ENCODE results near the gene ZNG1A. TPM values are rescaled to one million over a fixed set of nuclear protein-coding genes. Genes with fewer than 3 reads are reported as not detected.
"Not testable (repeated sequence)": the region's sequence is repeated elsewhere in the genome, so short reads cannot be mapped to it uniquely, and the experiment has no call there.

The ZNG1A gene
- total RNA-seq, 1 donor from 2014 or later = 46.7 TPM

- Mint-ChIP-seq H3K27ac (ENCODE audit: unreplicated experiment) (no peak overlapping the region), H3K27me3 (ENCODE audit: unreplicated experiment) (no peaks in the 10 kb centered on the region), H3K4me1 (ENCODE audit: unreplicated experiment) (no peaks in the 10 kb centered on the region), H3K36me3 (ENCODE audit: low read depth, unreplicated experiment) (no peaks in the 10 kb centered on the region), H3K4me3 (ENCODE audit: unreplicated experiment) (peak overlapping the region; percentile 79), H3K9me3 (ENCODE audit: unreplicated experiment) (no peaks in the 10 kb centered on the region)
- no peak for TF ChIP-seq CTCF (IDR thresholded peaks at IDR 0.05; ENCODE audit: unreplicated experiment)
- DNase-seq (ENCODE audit: low spot score) = no peak
These were observed 36.8 kb upstream of the ZNG1A start for GRCh38 chr9:215631-216155.

GRCh38 chr9:214648-215493 is 36.0 kb upstream of the ZNG1A start, which contains the start of gene DOCK8:
Gene DOCK8 (plus strand): TSS chr9:214865. CDS start chr9:214977, 112 bp downstream.
- Mint-ChIP-seq H3K4me1 (ENCODE audit: unreplicated experiment) (no peaks in the 10 kb centered on the region), H3K27me3 (ENCODE audit: unreplicated experiment) (no peaks in the 10 kb centered on the region), H3K4me3 (ENCODE audit: unreplicated experiment) (peak within 1 kb of the TSS; percentile 79), H3K27ac (ENCODE audit: unreplicated experiment) (no peak within 1 kb of the TSS), H3K9me3 (ENCODE audit: unreplicated experiment) (no peaks in the 10 kb centered on the region), H3K36me3 (ENCODE audit: low read depth, unreplicated experiment) (no peaks in the 10 kb centered on the region)
- peak; percentile 35 for TF ChIP-seq CTCF (IDR thresholded peaks at IDR 0.05; ENCODE audit: unreplicated experiment)
- peak; percentile 78 for DNase-seq (ENCODE audit: low spot score)

DNA sequence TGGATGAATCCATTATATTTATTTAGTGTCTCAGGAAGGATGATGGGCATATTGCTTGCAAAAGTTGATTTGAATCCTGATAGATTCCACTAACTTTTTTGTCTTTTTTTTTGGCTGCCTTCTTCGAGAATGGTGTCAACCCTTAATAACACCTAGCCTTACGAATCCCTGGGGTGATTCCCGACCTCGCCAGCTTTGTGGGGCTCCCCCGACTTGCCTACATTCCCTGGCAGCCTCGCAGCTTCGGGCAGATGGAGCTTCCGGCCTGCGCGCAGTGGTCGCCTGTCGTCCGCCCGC is 35.4 kb upstream of the ZNG1A start:
- TF ChIP-seq CTCF (IDR thresholded peaks at IDR 0.05; ENCODE audit: unreplicated experiment) = no peak
- H3K9me3 Mint-ChIP-seq (ENCODE audit: unreplicated experiment) = no peaks in the 10 kb centered on the region
- H3K4me1 Mint-ChIP-seq (ENCODE audit: unreplicated experiment) = peaks cover 2% of the 10 kb centered on the region
- no peak for DNase-seq (ENCODE audit: low spot score)
- H3K27ac Mint-ChIP-seq (ENCODE audit: unreplicated experiment) = no peak overlapping the region
- H3K4me3 Mint-ChIP-seq (ENCODE audit: unreplicated experiment) = peak overlapping the region; percentile 66
- no peaks in the 10 kb centered on the region for H3K27me3 Mint-ChIP-seq (ENCODE audit: unreplicated experiment)
- no peaks in the 10 kb centered on the region for H3K36me3 Mint-ChIP-seq (ENCODE audit: low read depth, unreplicated experiment)

DNA sequence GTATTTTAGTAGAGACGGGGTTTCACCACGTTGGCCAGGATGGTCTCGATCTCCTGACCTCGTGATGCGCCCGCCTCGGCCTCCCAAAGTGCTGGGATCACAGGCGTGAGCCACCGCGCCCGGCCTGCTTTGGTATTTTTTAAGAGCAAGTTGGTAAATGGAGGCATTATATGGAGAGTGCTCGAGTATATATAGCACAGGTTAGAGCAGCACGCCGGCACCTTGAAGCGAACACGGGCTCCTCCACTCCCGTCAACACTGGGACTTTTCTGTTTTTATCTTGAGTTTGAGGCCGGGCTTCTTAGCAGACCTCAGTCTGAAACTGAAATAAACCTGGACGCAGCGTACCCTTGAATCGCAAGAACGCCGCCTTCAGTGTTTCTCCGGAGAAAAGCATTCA is 35.0 kb upstream of the ZNG1A start:
- DNase-seq (ENCODE audit: low spot score); H3K4me1 Mint-ChIP-seq (ENCODE audit: unreplicated experiment); H3K4me3 Mint-ChIP-seq (ENCODE audit: unreplicated experiment); H3K27ac Mint-ChIP-seq (ENCODE audit: unreplicated experiment); H3K36me3 Mint-ChIP-seq (ENCODE audit: low read depth, unreplicated experiment); H3K27me3 Mint-ChIP-seq (ENCODE audit: unreplicated experiment); H3K9me3 Mint-ChIP-seq (ENCODE audit: unreplicated experiment): not testable (repeated sequence)

DNA sequence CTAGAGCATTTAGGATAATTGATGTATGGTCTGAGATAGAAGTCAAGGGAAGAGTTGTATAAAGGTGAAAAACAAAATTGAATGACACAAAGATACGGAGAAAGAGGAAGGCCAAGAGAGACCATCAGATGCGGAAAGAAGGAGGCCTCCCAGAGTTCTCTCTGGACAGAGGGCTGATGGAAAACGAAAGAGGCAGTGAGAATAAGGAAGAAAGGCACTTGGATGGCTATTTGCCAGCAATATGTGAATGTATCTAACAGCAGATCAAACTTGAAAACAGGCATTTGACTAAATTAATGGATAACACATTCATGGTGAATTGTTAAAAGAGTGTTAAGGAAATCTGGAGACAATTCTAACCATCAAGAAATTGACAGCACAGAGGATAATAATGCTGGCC is 33.4 kb upstream of the ZNG1A start:
- no peak for TF ChIP-seq CTCF (IDR thresholded peaks at IDR 0.05; ENCODE audit: unreplicated experiment)
- Mint-ChIP-seq H3K27me3 (ENCODE audit: unreplicated experiment) (no peaks in the 10 kb centered on the region), H3K4me3 (ENCODE audit: unreplicated experiment) (no peak overlapping the region), H3K9me3 (ENCODE audit: unreplicated experiment) (no peaks in the 10 kb centered on the region), H3K4me1 (ENCODE audit: unreplicated experiment) (peaks cover 3% of the 10 kb centered on the region), H3K27ac (ENCODE audit: unreplicated experiment) (no peak overlapping the region), H3K36me3 (ENCODE audit: low read depth, unreplicated experiment) (no peaks in the 10 kb centered on the region)
- no peak for DNase-seq (ENCODE audit: low spot score)
